NCI-H82 (cell line): ENCODE measurements around the gene AOPEP.
"Not testable (repeated sequence)": the region's sequence is repeated elsewhere in the genome, so short reads cannot be mapped to it uniquely, and the experiment has no call there.

Source experiments
- DNase-seq: peaks from one replicate; lab custom pipeline; 2025; lab: John Stamatoyannopoulos, UW

Gene AOPEP

GRCh38 chr9:94817291-94818177 lies 91.0 kb downstream of the AOPEP start:
- DNase-seq, result no peak

GRCh38 chr9:94818178-94818541 lies 91.7 kb downstream of the AOPEP start:
- no peak for DNase-seq

DNA sequence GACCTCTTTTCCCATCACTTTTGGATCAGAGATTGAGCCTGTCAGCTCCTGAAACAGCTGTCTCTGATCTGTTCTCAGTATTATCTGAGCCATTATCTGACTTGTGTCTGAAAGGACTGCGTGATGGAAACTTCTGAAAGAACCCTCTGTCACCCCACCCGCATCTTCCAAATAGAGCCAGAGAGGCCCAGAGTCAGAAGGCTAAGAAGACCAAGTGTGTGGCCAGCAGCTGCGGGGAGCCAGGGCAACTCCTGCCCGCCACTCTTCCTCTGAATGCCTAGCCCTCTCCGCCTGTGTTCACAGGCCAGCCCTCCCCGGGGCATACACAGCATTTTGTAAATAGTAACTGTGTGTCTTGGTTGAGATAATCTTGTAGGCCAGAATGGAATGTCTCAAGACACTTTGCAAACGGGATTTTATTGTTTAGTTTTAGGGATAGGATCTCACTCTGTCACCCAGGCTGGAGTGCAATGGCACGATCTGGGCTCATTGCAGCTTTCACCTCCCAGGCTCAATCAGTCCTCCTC lies 92.7 kb downstream of the AOPEP start:
- DNase-seq, result no peak

- DNase-seq, result no peak
Measured at GRCh38 chr9:94821098-94821887, 94.8 kb downstream of the AOPEP start.

DNA sequence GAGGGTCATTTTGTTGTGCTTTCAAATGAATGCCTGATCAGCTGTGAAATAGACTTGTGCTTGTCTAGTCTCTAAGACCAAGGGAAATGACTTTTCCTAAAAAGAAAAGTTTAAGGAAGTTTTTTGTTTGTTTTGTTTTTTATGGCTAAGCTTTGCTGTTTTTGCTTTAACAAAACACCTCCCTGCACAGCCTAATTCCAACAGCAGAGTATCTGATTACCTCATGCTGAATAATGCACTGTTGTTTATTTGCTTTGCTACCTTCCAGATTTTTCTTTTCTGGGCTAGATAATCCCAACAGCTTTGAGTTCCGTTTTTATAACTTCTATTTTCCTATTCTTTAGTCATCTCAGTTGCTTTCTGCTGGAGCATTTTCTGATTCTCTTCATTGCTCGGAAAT lies 95.8 kb downstream of the AOPEP start:
- DNase-seq, result no peak

DNA sequence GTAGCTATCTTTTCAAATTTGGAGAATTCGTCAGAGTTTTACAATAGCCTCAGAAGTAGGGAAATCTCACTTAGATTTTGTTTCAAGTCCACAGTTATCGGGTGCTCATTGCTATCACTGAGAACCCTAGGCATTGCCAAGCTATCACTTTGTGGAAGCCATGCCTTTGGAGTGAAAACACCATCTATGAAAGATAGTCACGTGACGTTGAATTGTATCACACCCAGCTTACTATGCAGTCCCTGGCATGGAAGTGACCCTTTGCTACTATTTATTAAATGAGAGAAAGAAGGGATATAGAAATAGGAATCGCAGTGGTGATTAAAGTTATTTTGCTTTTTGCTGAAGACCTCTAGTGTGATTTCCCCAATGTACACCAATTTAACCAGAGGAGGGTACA lies 97.2 kb downstream of the AOPEP start:
- no peak for DNase-seq

GRCh38 chr9:94824411-94824810 lies 97.9 kb downstream of the AOPEP start:
- DNase-seq, result no peak

GRCh38 chr9:94824913-94825610 lies 98.6 kb downstream of the AOPEP start:
- no peak for DNase-seq

DNA sequence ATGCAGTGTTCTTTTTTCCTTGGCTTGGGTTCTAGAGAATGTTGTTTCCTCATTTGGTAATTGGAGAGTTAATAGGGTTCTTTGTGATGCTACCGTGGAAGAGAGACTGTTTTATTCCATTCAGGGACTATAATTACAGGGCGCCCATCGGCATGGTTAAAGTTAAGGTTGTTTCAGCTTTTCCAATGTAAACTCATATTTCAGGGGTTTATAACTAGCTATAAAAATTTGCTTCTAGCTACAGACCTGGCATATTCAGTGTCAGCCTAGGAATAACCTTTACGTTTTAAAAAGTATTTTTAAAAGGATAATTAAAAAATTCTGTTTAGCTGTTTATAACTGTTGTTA lies 99.1 kb downstream of the AOPEP start:
- no peak for DNase-seq

- DNase-seq, result no peak
Measured at GRCh38 chr9:94826044-94826443, 99.5 kb downstream of the AOPEP start.

DNA sequence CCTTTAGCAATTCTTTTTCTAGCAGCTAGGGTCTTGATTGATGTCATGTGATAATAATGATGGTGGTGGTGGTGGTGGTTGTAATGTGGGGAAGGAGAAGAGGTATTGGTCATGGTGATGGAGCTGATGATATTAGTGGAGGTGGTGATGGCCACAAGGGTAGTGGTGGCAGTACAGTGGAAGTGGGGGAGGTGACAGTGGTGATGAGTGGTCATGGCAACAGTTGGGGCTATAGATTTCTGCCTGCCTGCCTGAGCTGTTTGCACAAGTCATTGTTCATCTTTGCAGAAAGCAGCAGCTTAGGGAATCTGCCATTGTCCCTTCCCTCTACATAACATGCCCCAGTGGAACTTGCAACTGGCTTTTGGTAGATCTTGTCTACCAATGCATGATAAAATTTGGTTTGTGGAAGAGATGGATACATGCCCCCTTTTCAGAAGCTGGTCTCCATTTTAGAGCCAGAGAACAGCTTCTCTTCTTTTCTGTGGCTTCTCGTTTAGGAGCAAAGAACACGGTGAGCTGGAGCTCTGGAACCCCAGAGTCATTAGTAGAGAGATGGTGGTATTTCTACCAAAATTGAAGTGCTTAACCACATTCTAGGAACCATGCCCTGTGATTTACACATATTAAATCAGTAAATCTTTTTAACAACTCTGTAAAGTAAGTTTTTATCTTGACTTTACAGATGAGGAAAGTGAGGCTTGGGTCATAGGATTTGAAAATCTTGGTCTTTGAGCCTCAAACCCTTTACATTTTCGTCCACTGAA lies 100.3 kb downstream of the AOPEP start:
- DNase-seq, result no peak

- no peak for DNase-seq
Measured at GRCh38 chr9:94827584-94828304, 101.2 kb downstream of the AOPEP start.

GRCh38 chr9:94829380-94830070 lies 103.0 kb downstream of the AOPEP start:
- no peak for DNase-seq

- not testable (repeated sequence) for DNase-seq
Measured at GRCh38 chr9:94830071-94830604, 103.6 kb downstream of the AOPEP start.

DNA sequence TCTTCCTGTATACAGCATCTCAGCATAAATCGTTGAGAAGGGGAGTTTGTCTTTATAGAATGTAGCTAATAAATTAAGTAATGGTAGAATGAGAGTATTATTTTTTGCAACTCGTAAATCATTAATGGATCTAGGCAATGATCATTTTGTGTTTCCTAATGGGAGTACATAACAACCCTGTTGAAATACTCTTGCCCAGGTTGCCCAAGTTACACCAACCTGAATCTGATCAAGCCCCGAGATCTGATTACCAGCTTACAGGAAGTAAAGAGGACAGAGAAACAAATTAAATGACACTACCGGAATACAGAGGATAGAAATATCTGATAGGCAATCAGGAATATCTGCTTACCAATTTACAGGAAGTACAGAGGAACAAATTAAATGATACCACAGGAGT lies 107.3 kb downstream of the AOPEP start:
- DNase-seq, result no peak

- DNase-seq, result no peak
Measured at GRCh38 chr9:94837404-94837803, 110.9 kb downstream of the AOPEP start.

- no peak for DNase-seq
Measured at GRCh38 chr9:94839398-94839797, 112.9 kb downstream of the AOPEP start.

GRCh38 chr9:94840738-94841137 lies 114.2 kb downstream of the AOPEP start:
- no peak for DNase-seq

DNA sequence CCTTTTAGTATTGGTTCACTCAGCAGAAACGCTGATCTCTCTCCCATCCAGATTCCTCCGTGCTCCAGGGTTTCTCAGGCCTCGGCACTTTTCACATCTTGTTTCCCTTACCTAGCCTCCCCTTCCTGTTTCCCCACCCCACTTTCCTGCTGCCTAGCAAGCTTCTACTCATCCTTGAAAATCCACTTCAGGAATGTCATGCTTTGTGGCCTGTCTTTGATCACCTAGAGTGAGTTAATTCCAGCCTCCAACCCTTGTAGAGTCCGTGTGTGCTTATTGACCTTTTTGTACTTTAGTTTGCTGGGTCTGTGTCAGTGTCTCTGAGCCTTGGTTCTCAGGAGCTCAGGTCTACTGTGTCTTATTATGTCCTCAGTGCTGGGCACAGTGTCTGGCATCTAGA lies 116.6 kb downstream of the AOPEP start:
- DNase-seq, result no peak

- no peak for DNase-seq
Measured at GRCh38 chr9:94846739-94847138, 120.2 kb downstream of the AOPEP start.
